IPS-18a (cell line): ENCODE measurements around the gene WNT4.

Experiments
- H3K27ac ChIP-seq: one replicate; pipeline ENCODE4 v1.5.1; 2013; ENCODE audit warnings: low read length
- H3K27me3 ChIP-seq: one replicate; pipeline ENCODE4 v1.6.1; 2013; ENCODE audit warnings: mild to moderate bottlenecking, low read length; ENCODE audit not compliant: control insufficient read depth, insufficient read depth
- H3K36me3 ChIP-seq: one replicate; pipeline ENCODE4 v1.6.1; 2013; ENCODE audit warnings: low read depth, low read length; ENCODE audit not compliant: control insufficient read depth
- H3K4me1 ChIP-seq: one replicate; pipeline ENCODE4 v1.6.1; 2013; ENCODE audit warnings: low read depth, low read length; ENCODE audit not compliant: control insufficient read depth
- H3K4me3 ChIP-seq: one replicate; pipeline ENCODE4 v1.5.1; 2013; ENCODE audit warnings: low read length
- H3K9ac ChIP-seq: one replicate; pipeline ENCODE4 v1.6.1; 2013; ENCODE audit warnings: mild to moderate bottlenecking, low read length, moderate library complexity
- H3K9me3 ChIP-seq: one replicate; pipeline ENCODE4 v1.6.1; 2013; ENCODE audit warnings: low read depth, low read length; ENCODE audit not compliant: control insufficient read depth

Gene WNT4

DNA sequence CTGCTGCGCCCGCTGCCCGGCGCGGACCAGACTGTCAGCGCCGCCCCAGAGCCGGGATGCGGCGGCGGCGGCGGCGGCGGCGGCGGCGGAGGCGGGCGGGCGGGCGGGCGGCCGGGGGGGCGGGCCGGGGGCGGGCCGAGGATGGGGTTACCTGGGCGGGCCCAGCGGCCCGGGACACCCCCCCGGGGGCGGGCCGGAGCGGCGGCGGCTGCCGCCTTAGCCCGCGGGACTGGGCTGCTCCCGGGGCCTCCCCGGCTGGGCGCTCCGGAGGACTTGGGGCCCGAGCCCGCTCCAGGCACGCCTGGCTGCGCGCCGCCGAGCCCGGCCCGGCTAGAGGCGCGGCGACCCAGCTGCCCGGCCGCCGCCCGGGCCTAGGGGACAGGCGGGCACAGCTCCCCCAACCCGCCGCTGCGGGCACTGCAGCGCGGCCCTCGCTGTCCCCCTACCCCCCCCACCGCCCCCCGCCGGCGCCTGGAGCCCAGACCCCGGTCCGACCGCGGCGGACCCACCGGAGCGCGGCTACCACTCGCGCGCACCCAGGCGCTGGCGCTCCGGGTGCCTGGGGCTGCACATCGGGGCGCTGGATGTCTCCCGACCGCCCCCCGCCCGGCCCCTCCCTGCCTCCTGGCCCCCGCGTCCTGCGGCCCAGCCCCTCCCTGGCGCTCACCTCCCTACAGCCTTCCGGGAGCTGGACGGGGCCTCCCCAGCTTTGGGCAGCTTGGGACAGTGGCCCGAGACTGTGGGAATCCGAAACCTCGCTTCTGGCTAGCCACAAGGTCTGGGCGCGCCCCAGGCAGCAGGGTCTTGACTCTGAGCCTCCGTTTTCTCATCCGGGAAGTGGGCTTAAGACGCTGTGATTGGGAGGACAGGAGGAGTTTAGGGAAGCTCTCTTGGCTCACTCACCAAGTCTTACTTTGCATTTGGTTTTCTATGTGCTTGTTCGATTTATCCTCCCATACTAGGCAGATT lies at the start of gene WNT4:
Gene WNT4 (minus strand): TSS at position 33 of the 969 bp plus-strand sequence. CDS start 175 bp downstream, outside the sequence.
- no peak within 1 kb of the TSS for H3K27ac ChIP-seq
- no peak within 1 kb of the TSS for H3K9ac ChIP-seq
- H3K4me1 ChIP-seq: peaks cover 17% of the 10 kb centered on the region
- peaks cover 39% of the 10 kb centered on the region for H3K27me3 ChIP-seq
- H3K4me3 ChIP-seq: peak within 1 kb of the TSS; percentile 59
- no peaks in the 10 kb centered on the region for H3K9me3 ChIP-seq
- H3K36me3 ChIP-seq: no peaks in the 10 kb centered on the region

DNA sequence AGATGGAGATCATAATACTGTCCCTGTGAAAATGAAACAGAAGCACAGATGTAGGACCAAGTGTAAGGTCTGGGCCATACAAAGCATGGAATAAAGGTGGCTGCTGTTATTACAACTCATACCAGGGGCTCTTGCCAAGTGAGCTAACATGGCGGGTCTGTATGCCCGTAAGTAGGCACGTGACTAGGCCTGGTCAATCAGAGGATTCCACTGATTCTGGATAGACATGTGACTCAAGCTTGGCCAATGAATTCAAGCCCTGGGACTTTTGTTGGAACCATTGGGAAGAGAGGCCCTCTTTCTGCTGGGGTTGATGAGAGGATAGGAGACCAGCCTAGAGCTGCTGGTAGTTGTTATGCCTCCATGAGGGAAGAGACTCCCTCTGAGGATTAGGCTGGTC lies 47.8 kb upstream of the WNT4 start:
- Histone ChIP-seq H3K4me3 (no peak overlapping the region), H3K9ac (no peak overlapping the region)

DNA sequence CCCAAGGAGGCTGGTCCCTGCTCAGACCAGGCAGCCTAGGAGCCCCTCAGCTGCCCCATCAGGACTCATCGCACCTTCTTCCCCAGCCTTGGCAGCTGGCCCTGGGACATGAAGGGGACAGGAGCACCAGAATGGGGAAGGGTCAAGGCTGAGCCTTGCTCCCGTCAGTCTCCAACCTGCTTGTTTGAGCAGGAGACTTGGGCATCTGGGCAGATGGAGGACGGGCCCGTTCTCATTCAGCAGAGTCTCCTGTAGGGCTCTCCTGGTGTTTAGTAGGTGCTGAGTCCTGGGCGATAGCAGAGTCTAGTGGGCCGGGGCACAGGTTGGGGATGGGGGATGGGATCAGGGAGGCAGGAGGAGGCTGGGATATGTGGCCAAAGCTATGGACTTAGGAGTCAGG lies 47.4 kb upstream of the WNT4 start:
- H3K27me3 ChIP-seq: no peaks in the 10 kb centered on the region
- no peak overlapping the region for H3K4me3 ChIP-seq
- no peak overlapping the region for H3K9ac ChIP-seq
- H3K27ac ChIP-seq: no peak overlapping the region
- no peaks in the 10 kb centered on the region for H3K36me3 ChIP-seq
- H3K9me3 ChIP-seq: no peaks in the 10 kb centered on the region
- H3K4me1 ChIP-seq: no peaks in the 10 kb centered on the region

More for the DNA sequence above, 47.8 kb upstream of the WNT4 start:
- no peaks in the 10 kb centered on the region for H3K36me3 ChIP-seq
- H3K27ac ChIP-seq: no peak overlapping the region
- no peaks in the 10 kb centered on the region for H3K27me3 ChIP-seq
- H3K4me1 ChIP-seq: no peaks in the 10 kb centered on the region
- H3K9me3 ChIP-seq: no peaks in the 10 kb centered on the region

DNA sequence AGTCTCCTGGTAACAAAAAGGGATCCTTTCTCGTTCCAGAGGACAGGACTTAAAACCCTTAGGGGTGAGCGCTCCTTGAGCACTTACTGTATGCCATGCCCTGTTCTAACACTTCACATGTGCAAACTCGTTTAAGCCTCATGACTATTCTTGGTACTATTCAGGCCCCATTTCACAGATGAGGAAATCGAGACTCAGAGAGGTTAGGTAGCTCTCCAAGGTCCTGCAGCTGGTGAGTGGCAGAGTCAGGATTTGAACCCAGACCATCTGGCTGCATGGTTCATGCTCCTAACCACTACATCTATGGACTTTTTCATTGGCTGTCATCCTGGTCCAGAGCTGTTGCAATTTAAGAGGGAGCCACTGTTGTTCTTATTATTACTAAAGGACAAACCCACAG lies 46.7 kb upstream of the WNT4 start:
- no peak overlapping the region for H3K4me3 ChIP-seq
- H3K9ac ChIP-seq: no peak overlapping the region
- no peak overlapping the region for H3K27ac ChIP-seq
- H3K4me1 ChIP-seq: no peaks in the 10 kb centered on the region
- H3K27me3 ChIP-seq: no peaks in the 10 kb centered on the region
- no peaks in the 10 kb centered on the region for H3K36me3 ChIP-seq
- H3K9me3 ChIP-seq: no peaks in the 10 kb centered on the region

DNA sequence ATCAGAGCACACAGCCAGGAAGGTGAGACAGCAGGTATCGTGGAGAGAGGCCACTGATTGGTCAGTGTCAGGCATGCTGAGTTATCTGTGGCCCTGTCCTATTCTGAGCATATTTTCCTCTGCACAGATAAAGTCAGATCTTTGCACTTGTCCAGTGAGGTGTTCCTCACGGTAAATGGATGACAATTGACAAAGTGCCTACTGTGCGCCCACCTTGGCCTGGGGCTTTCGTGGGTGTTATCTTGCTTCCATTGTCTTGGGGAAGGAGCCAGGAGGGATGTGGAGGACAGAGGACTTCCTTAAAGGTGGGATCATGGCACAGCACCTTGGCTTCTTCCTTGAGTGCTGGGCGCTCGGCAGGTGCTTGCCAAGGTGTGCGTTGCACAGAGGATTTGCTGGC lies 46.0 kb upstream of the WNT4 start:
- Histone ChIP-seq H3K27ac (no peak overlapping the region), H3K36me3 (no peaks in the 10 kb centered on the region), H3K27me3 (no peaks in the 10 kb centered on the region), H3K4me1 (no peaks in the 10 kb centered on the region), H3K4me3 (no peak overlapping the region), H3K9me3 (no peaks in the 10 kb centered on the region), H3K9ac (no peak overlapping the region)

DNA sequence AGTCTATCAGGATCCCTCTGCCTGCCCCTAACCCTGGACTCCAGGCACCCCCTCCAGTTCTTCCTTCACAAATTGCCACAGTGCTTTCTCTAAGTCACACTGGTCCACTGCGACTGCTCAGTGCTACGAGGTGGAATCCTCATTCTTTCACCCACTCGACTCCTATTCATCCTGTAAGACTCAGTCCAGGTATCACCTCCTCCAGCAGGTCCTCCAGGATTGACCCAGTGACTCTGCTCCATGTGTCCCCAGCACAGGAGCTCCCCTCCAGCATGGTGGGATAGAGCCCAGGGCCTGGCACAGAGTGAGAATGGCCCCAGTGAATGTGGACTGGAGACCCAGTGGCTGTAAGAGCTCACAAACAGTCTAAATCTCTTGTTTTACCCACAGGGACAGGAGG lies 45.5 kb upstream of the WNT4 start:
- no peaks in the 10 kb centered on the region for H3K9me3 ChIP-seq
- H3K27me3 ChIP-seq: no peaks in the 10 kb centered on the region
- H3K4me1 ChIP-seq: no peaks in the 10 kb centered on the region
- no peaks in the 10 kb centered on the region for H3K36me3 ChIP-seq
- H3K9ac ChIP-seq: no peak overlapping the region
- H3K4me3 ChIP-seq: no peak overlapping the region
- no peak overlapping the region for H3K27ac ChIP-seq

DNA sequence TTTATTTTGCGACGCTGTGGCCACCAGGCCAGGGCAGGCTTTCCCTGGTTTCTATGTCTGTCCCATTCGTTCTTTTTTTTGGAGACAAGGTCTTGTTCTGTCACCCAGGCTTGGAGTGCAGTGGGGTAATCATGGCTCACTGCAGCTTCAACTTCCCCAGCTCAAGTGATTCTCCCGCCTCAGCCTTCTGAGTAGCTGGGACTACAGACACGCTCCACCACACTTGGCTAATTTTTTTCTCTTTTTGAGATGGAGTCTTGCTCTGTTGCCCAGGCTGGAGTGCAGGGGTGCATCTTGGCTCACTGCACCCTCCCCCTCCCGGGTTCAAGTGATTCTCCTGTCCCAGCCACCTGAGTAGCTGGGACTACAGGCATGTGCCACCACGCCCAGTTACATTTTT lies 43.4 kb upstream of the WNT4 start:
- no peaks in the 10 kb centered on the region for H3K36me3 ChIP-seq
- H3K27me3 ChIP-seq: no peaks in the 10 kb centered on the region
- no peak overlapping the region for H3K9ac ChIP-seq
- H3K4me1 ChIP-seq: no peaks in the 10 kb centered on the region
- no peaks in the 10 kb centered on the region for H3K9me3 ChIP-seq
- no peak overlapping the region for H3K27ac ChIP-seq
- no peak overlapping the region for H3K4me3 ChIP-seq

DNA sequence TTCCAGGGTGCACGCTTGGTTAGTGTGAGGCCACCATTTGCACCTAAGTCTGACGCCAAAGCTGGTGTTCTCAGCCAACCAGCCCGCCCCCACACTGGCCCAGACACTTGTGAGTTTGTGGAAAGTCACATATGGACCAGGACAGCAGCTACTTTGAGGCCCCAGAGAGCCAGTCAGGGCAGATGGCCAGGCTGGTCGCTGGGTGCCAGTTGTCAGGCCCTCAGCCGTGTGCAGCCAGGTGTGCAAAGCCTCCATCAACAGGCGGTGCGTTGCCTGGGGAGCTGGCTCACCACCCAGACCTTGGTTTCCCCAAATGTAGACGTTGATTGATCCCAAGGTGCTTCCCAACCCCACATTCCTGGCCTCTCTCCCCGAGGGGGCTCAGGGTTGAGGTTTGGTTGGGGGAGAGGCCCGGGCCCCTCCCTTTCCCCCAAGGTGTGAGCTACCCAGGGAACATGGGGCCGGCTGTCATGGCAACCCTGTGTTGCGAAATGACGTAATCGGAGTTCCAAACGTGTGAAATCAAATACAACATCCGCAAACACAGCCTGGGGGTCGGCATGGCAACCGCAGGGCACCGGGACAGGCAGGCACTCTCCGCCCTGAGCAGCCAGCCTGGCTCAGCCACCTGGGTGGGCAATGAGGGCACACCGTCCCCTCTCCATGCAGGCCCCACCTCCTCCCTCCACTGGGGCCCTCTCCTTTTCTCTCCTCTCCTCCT lies 42.2 kb upstream of the WNT4 start:
- Histone ChIP-seq H3K27me3 (no peaks in the 10 kb centered on the region), H3K4me3 (no peak overlapping the region), H3K4me1 (no peaks in the 10 kb centered on the region), H3K9me3 (no peaks in the 10 kb centered on the region), H3K36me3 (no peaks in the 10 kb centered on the region), H3K9ac (no peak overlapping the region), H3K27ac (no peak overlapping the region)

DNA sequence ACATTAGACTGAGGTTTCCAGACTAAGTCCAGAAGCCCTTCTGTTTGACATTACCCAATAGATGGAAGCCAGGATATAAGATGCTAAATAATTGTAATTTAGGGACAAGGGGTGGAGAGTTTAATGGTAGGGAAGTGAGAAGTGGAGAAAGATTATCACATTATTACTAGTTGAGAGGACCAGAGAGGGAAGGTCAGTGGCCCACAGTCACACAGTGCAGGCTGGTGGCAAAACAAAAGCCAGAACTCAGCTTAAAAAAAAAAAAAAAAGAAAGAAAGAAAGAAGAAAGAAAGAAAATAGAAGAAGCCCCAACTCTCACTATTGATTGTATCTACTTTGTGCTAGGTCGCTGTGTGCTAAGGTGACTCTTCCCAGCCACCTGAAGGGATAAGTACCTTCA lies 41.6 kb upstream of the WNT4 start:
- no peak overlapping the region for H3K9ac ChIP-seq
- H3K27ac ChIP-seq: no peak overlapping the region
- H3K36me3 ChIP-seq: no peaks in the 10 kb centered on the region
- H3K4me3 ChIP-seq: no peak overlapping the region
- H3K9me3 ChIP-seq: no peaks in the 10 kb centered on the region
- no peaks in the 10 kb centered on the region for H3K4me1 ChIP-seq
- H3K27me3 ChIP-seq: no peaks in the 10 kb centered on the region

DNA sequence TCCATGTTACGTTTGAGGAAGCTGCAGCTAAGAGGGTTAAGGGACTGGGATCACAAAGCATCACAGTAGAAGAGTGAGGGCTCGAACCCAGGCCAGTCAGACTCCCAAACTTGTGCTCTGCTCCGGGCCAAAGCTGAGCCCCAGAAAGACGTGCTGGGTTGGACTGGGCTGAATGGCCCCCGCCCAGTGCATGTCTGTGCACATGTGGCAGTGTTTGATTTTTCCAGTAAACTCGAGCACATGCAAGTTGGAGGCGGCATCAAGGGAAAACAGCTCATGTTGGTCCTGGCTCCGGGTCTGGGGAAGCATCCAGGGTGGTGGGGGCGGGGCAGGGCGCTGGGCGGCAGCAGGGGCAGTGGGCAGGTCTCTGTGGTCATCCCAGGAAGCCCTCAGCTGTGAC lies 39.8 kb upstream of the WNT4 start:
- Histone ChIP-seq H3K9ac (no peak overlapping the region), H3K4me1 (no peaks in the 10 kb centered on the region), H3K27me3 (no peaks in the 10 kb centered on the region), H3K27ac (no peak overlapping the region), H3K36me3 (no peaks in the 10 kb centered on the region), H3K9me3 (no peaks in the 10 kb centered on the region), H3K4me3 (no peak overlapping the region)

DNA sequence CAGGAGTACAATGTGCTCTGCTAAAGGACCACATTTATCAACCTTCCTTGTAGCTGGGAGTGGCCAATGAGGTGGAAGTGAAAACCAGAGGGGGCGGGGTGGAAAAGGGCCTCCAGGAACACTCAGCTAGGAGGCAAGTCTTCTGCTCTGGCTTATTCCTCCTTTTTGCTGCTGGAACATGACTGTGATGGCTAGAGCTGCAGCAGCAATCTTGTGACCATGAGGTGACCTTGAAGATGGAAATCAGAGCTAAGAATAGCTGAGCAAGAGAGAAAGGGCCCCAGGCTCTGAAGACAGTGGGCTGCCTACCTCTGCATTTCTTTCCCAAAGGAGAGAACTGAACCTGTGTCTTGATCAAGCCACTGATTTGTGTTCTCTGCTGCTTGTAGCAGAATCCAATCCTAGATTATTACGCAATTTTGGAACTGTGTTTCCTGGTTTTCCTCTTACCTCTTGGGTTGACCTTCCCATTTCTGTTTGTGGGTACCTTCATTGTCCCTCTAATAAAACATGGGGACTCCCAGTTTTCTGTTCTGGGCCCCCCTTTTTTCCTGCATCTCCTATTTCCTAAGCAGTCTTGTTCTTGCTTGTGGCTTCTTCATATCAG lies 36.4 kb upstream of the WNT4 start:
- no peak overlapping the region for H3K4me3 ChIP-seq
- H3K9ac ChIP-seq: no peak overlapping the region
- no peak overlapping the region for H3K27ac ChIP-seq
- H3K4me1 ChIP-seq: peaks cover 6% of the 10 kb centered on the region
- H3K27me3 ChIP-seq: no peaks in the 10 kb centered on the region
- no peaks in the 10 kb centered on the region for H3K36me3 ChIP-seq
- no peaks in the 10 kb centered on the region for H3K9me3 ChIP-seq
